ENCODE data around the gene EP400.

DNA sequence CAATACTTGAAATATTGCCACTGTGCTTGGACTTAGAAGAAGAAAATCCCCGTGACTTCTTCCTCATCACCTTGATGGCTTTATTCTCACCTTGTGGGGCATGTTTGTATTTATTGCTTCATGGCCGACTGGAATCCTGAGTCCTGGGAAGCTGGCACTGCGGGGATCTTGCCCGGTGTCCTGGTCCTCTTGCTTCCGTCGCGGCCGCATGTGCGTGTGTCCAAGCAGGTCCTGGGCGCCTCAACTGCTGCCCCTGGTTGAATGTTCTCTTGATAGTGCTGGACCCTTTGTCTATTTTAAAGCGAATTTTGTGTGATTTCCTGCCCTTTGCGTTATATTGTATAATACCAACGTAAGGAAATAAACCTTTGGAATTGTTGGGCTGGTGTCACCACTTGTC, 27.0 kb upstream of the EP400 start:
- TF ChIP-seq EZH2 (IDR thresholded peaks at IDR 0.05; ENCODE audit: borderline replicate concordance, low read length), result no peak
- TF ChIP-seq, protein P1, sequence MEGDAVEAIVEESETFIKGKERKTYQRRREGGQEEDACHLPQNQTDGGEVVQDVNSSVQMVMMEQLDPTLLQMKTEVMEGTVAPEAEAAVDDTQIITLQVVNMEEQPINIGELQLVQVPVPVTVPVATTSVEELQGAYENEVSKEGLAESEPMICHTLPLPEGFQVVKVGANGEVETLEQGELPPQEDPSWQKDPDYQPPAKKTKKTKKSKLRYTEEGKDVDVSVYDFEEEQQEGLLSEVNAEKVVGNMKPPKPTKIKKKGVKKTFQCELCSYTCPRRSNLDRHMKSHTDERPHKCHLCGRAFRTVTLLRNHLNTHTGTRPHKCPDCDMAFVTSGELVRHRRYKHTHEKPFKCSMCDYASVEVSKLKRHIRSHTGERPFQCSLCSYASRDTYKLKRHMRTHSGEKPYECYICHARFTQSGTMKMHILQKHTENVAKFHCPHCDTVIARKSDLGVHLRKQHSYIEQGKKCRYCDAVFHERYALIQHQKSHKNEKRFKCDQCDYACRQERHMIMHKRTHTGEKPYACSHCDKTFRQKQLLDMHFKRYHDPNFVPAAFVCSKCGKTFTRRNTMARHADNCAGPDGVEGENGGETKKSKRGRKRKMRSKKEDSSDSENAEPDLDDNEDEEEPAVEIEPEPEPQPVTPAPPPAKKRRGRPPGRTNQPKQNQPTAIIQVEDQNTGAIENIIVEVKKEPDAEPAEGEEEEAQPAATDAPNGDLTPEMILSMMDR (IDR thresholded peaks at IDR 0.05; ENCODE audit: low read length), result no peak
